ENCODE data around the gene BATF3. TPM values are rescaled to one million over a fixed set of nuclear protein-coding genes. Genes with fewer than 3 reads are reported as not detected.

Gene BATF3
- total RNA-seq, 2 donors from 2014 or later = 0.96 to 3.3 TPM

GRCh38 chr1:212670301-212670700 is 29.3 kb downstream of the BATF3 start:
- Histone ChIP-seq H3K27ac (no peak overlapping the region), H3K27me3 (no peaks in the 10 kb centered on the region), H3K36me3 (no peaks in the 10 kb centered on the region), H3K4me3 (no peak overlapping the region), H3K9me3 (no peaks in the 10 kb centered on the region), H3K4me1 (peaks cover 0 to 24% of the 10 kb centered on the region in 2 donors)
- no peak for TF ChIP-seq CTCF (IDR thresholded peaks at IDR 0.05)
- DNase-seq (ENCODE audit: low spot score) = no peak

GRCh38 chr1:212669600-212669999 is 30.0 kb downstream of the BATF3 start:
- no peak for TF ChIP-seq CTCF (IDR thresholded peaks at IDR 0.05)
- no peak overlapping the region for H3K27ac ChIP-seq
- H3K36me3 ChIP-seq = no peaks in the 10 kb centered on the region
- DNase-seq (ENCODE audit: low spot score) = peak; percentile 50
- no peaks in the 10 kb centered on the region for H3K27me3 ChIP-seq
- no peaks in the 10 kb centered on the region for H3K9me3 ChIP-seq
- H3K4me3 ChIP-seq = no peak overlapping the region
- H3K4me1 ChIP-seq = peaks cover 0 to 24% of the 10 kb centered on the region in 2 donors

GRCh38 chr1:212669102-212669501 is 30.5 kb downstream of the BATF3 start:
- H3K4me1 ChIP-seq = peaks cover 0 to 24% of the 10 kb centered on the region in 2 donors
- H3K36me3 ChIP-seq = no peaks in the 10 kb centered on the region
- no peak overlapping the region for H3K27ac ChIP-seq
- no peaks in the 10 kb centered on the region for H3K9me3 ChIP-seq
- no peak overlapping the region for H3K4me3 ChIP-seq
- no peaks in the 10 kb centered on the region for H3K27me3 ChIP-seq
- no peak for DNase-seq (ENCODE audit: low spot score)
- TF ChIP-seq CTCF (IDR thresholded peaks at IDR 0.05) = peak in 1 of 2 donors; percentile 40

- no peak overlapping the region for H3K4me3 ChIP-seq
- H3K9me3 ChIP-seq = no peaks in the 10 kb centered on the region
These were observed 31.2 kb downstream of the BATF3 start for GRCh38 chr1:212668477-212668876.

GRCh38 chr1:212667223-212668139 is 32.2 kb downstream of the BATF3 start:
- H3K27me3 ChIP-seq = no peaks in the 10 kb centered on the region
- H3K36me3 ChIP-seq = no peaks in the 10 kb centered on the region
- H3K9me3 ChIP-seq = no peaks in the 10 kb centered on the region
- peak overlapping the region; percentile 73 to 83 for H3K27ac ChIP-seq
- no peak for TF ChIP-seq CTCF (IDR thresholded peaks at IDR 0.05)
- peaks cover 0 to 24% of the 10 kb centered on the region in 2 donors for H3K4me1 ChIP-seq
- H3K4me3 ChIP-seq = no peak overlapping the region
- peak; percentile 78 for DNase-seq (ENCODE audit: low spot score)

More at GRCh38 chr1:212668477-212668876, 31.2 kb downstream of the BATF3 start:
- no peak for TF ChIP-seq CTCF (IDR thresholded peaks at IDR 0.05)
- peaks cover 0 to 24% of the 10 kb centered on the region in 2 donors for H3K4me1 ChIP-seq
- no peaks in the 10 kb centered on the region for H3K36me3 ChIP-seq
- H3K27me3 ChIP-seq = no peaks in the 10 kb centered on the region
- H3K27ac ChIP-seq = peak overlapping the region; percentile 73 to 83
- peak; percentile 30 for DNase-seq (ENCODE audit: low spot score)

All from right atrium auricular region (tissue), 2 donors.